Astrocyte of the spinal cord (primary cell): Measurements from ENCODE around the gene DLG5.

Source experiments
- DNase-seq: peaks from one replicate; pipeline ENCODE4 v3.0.0; 2011; ENCODE audit warnings: low read depth, low spot score
- H3K4me3 ChIP-seq: 2 replicates; pipeline ENCODE4 v1.5.1; 2011; ENCODE audit warnings: low read depth, mild to moderate bottlenecking, low read length, moderate library complexity
- in situ Hi-C: cut with HindIII; loops from 2 replicates; pipeline ENCODE4 v1.10.0; 2017; ENCODE audit warnings: low sequenced_read_pairs
- TF ChIP-seq, protein P1 (sequence below): IDR thresholded peaks from 2 replicates; pipeline ENCODE4 v1.5.1; 2012; ENCODE audit warnings: low read depth, mild to moderate bottlenecking, low read length, inconsistent platforms

DLG5 gene

GRCh38 chr10:77874872-77875271 is 51.7 kb downstream of the DLG5 start:
- in situ Hi-C loops: no loop called here
- DNase-seq: no peak
- TF ChIP-seq, protein P1, sequence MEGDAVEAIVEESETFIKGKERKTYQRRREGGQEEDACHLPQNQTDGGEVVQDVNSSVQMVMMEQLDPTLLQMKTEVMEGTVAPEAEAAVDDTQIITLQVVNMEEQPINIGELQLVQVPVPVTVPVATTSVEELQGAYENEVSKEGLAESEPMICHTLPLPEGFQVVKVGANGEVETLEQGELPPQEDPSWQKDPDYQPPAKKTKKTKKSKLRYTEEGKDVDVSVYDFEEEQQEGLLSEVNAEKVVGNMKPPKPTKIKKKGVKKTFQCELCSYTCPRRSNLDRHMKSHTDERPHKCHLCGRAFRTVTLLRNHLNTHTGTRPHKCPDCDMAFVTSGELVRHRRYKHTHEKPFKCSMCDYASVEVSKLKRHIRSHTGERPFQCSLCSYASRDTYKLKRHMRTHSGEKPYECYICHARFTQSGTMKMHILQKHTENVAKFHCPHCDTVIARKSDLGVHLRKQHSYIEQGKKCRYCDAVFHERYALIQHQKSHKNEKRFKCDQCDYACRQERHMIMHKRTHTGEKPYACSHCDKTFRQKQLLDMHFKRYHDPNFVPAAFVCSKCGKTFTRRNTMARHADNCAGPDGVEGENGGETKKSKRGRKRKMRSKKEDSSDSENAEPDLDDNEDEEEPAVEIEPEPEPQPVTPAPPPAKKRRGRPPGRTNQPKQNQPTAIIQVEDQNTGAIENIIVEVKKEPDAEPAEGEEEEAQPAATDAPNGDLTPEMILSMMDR: no peak
- no peak overlapping the region for H3K4me3 ChIP-seq

GRCh38 chr10:77873536-77874380 is 52.8 kb downstream of the DLG5 start:
- in situ Hi-C loops: no loop called here
- H3K4me3 ChIP-seq: no peak overlapping the region
- DNase-seq: peak; percentile 80
- TF ChIP-seq, protein P1: no peak

DNA sequence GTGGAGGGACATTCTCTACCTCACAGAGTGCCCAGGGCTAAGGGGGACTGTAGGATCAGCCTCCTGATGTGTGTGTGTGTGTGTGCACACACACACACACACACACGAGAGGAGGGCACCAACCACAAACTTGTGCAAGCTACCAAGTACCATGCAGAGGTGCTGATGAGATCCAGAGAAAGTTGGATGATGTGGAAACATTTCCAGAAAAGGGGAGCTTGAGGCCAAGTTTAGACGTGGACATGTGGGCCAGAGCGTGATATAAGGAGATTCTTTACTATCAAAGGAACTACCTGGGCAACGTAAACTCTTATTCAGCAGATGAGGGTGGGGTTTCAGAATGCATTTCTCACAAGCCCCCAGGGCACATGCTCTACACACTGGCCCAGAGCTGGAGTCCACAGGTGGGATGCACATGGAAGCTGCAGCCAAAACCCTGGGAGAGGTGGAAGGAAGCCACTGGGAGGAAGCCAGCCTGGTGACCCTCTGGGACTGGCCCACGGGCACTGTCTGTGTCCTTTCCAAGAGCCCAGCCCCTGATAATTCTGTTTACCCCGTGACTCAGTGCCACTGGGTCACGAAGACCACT is 53.5 kb downstream of the DLG5 start:
- TF ChIP-seq, protein P1: no peak
- in situ Hi-C loops: no loop called here
- peak; percentile 20 for DNase-seq
- H3K4me3 ChIP-seq: no peak overlapping the region

DNA sequence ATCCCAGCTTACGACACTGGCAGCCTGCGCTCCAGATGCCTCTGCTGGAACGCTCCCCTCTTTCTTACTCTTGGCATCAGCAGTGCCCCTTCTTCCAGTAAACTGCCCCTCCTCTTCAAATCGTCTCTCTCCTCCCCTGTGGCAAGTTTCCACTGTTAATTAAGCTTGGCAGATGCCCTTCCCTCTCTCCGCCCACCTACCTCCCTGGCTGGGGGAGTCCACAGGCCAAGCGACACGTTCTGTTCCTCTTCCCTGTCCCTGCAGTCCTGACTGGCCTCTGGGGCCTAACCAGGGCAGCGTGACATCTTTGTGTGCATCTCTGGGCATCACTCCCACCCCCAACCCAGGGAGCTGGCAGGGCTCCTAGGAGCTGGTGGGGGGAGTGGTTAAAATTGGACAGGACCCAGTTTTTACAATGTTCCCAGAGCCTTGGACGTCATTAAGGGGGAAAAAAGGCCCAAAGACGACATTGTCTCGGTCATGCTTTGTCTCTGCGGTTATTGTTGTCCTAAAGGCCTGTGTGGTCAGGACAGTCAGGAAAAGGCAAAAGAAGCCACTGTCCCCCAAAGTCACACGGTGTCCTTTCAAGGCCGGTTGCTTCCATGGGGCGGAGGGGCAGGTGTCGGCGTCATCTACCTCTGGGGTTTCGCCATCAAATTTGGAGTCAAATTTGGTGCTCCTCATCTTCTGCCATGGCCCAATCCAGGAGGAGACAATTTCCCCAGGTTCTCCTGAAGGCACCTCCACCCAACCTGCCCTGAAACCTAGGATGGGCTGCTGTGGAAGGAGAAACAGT is 54.2 kb downstream of the DLG5 start:
- in situ Hi-C loops: no loop called here
- H3K4me3 ChIP-seq: no peak overlapping the region
- DNase-seq: peak; percentile 71
- TF ChIP-seq, protein P1: no peak

DNA sequence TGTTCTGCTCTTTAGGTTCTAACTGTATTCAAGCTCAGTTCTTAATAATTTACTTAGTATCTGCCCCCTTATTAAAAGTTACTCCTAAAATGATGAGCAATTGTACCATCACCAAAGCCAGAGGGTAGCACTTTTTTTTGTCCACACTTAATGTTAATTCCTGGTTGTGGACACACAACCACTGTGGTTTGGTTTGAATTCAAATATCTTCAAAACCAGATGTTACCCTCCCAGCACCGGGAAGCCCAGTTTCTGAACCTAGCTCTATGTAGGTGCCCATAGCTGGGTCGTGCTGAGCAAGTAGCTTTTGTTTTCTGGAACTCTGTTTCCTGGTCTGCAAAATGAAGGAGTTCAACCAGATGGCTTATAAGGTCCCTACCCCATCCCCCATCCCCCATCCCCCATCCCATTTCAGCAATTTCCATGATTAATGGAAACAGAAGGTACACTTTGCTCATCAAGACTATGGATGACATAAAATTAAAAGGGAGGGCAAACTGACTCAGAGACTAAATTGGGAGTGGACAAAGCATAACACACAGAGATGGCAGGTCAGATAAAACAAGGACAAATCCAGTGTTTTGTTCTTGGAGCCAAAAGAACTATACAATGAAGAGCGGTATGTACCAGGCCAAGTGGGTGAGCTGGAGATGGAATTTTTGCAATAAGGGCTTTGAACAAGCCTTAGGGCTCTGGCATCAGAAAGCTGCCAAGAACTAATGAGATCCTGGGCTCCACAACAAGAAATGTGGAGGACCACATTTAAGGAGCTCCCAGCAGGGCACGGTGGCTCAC is 56.7 kb downstream of the DLG5 start:
- DNase-seq: peak; percentile 60
- H3K4me3 ChIP-seq: no peak overlapping the region
- TF ChIP-seq, protein P1: no peak
- in situ Hi-C loops: no loop called here

GRCh38 chr10:77868523-77868922 is 58.0 kb downstream of the DLG5 start:
- in situ Hi-C loops: no loop called here
- TF ChIP-seq, protein P1: no peak
- H3K4me3 ChIP-seq: no peak overlapping the region
- DNase-seq: no peak
